SU-DHL-6 (cell line): ENCODE results near the gene TMEM244.

Source experiments
- H2AFZ ChIP-seq: fragments of 200-600 bp; sonication (generic); 2 replicates; pipeline ENCODE4 v1.6.1; 2014; ENCODE audit warnings: low read depth, mild to moderate bottlenecking, moderate library complexity, mixed read lengths, antibody characterized with exemption, low read length; ENCODE audit not compliant: severe bottlenecking
- H3F3A ChIP-seq: fragments of 200-600 bp; shearing (Covaris generic); 2 replicates; pipeline ENCODE4 v1.6.0; 2016; ENCODE audit warnings: antibody characterized with exemption, mild to moderate bottlenecking; ENCODE audit not compliant: insufficient read depth
- H3K27ac ChIP-seq: fragments of 200-600 bp; sonication (generic); 2 replicates; pipeline ENCODE4 v1.5.1; 2016; ENCODE audit warnings: low read depth, mild to moderate bottlenecking, low read length, moderate library complexity, mixed read lengths
- H3K27me3 ChIP-seq: fragments of 200-600 bp; sonication (generic), shearing (Covaris generic); 2 replicates; pipeline ENCODE4 v1.6.0; 2014; ENCODE audit warnings: mild to moderate bottlenecking, low read length
- H3K36me3 ChIP-seq: fragments of 200-600 bp; sonication (generic); 2 replicates; pipeline ENCODE4 v1.6.1; 2014; ENCODE audit warnings: mild to moderate bottlenecking, low read length, mixed read lengths
- H3K4me2 ChIP-seq: fragments of 300-600, 200-600 bp; shearing (Covaris generic), sonication (generic); 2 replicates; pipeline ENCODE4 v1.6.0; 2014; ENCODE audit warnings: low read length, low read depth, mild to moderate bottlenecking; ENCODE audit not compliant: poor library complexity, severe bottlenecking
- H3K4me3 ChIP-seq: fragments of 200-600 bp; sonication (generic); 2 replicates; pipeline ENCODE4 v1.5.1; 2014; ENCODE audit warnings: antibody characterized with exemption, low read length, mild to moderate bottlenecking, mixed read lengths; ENCODE audit not compliant: insufficient read depth, poor library complexity, severe bottlenecking
- H3K79me2 ChIP-seq: fragments of 200-600 bp; sonication (generic); 2 replicates; pipeline ENCODE4 v1.6.1; 2014; ENCODE audit warnings: mild to moderate bottlenecking, low read length, moderate library complexity; ENCODE audit not compliant: insufficient read depth
- H3K9ac ChIP-seq: fragments of 200-600 bp; sonication (generic); 2 replicates; pipeline ENCODE4 v1.7.0; 2014; ENCODE audit warnings: mild to moderate bottlenecking, low read length
- H3K9me2 ChIP-seq: fragments of 200-600 bp; sonication (generic); replicated peaks from 2 replicates; pipeline ENCODE4 v1.6.1; 2014; ENCODE audit warnings: low read length; ENCODE audit not compliant: insufficient read depth
- H3K9me3 ChIP-seq: fragments of 200-600 bp; sonication (generic); 2 replicates; pipeline ENCODE4 v1.6.1; 2014; ENCODE audit warnings: low read length, mixed read lengths; ENCODE audit not compliant: insufficient read depth
- H4K20me1 ChIP-seq: fragments of 200-600 bp; sonication (generic); 2 replicates; pipeline ENCODE4 v1.6.1; 2014; ENCODE audit warnings: low read depth, mild to moderate bottlenecking, antibody characterized with exemption, low read length, moderate library complexity, mixed read lengths
- CTCF ChIP-seq: fragments of 200-600 bp; sonication (generic); IDR thresholded peaks from one replicate; pipeline ENCODE4 v1.5.1; 2017; ENCODE audit warnings: antibody characterized with exemption, mild to moderate bottlenecking, low read length, moderate library complexity; ENCODE audit not compliant: insufficient read depth, poor library complexity, severe bottlenecking
- EZH2phosphoT487 ChIP-seq: fragments of 200-600 bp; sonication (generic), shearing (Covaris generic); conservative IDR thresholded peaks from 2 replicates; pipeline ENCODE4 v1.6.1; 2018; ENCODE audit warnings: mild to moderate bottlenecking, antibody characterized with exemption, low read length, moderate library complexity, mixed read lengths

Gene TMEM244

GRCh38 chr6:129890164-129890563 lies 29.0 kb upstream of the TMEM244 start:
- H3K79me2 ChIP-seq: no peaks in the 10 kb centered on the region
- TF ChIP-seq CTCF: no peak
- no peak for TF ChIP-seq EZH2phosphoT487
- H3F3A ChIP-seq: no peaks in the 10 kb centered on the region
- H3K9me3 ChIP-seq: no peaks in the 10 kb centered on the region
- H3K27ac ChIP-seq: no peak overlapping the region
- no peak overlapping the region for H3K9ac ChIP-seq
- no peaks in the 10 kb centered on the region for H4K20me1 ChIP-seq
- no peaks in the 10 kb centered on the region for H3K36me3 ChIP-seq
- H3K4me2 ChIP-seq: no peak overlapping the region
- no peak overlapping the region for H3K4me3 ChIP-seq
- no peak overlapping the region for H2AFZ ChIP-seq
- H3K9me2 ChIP-seq: no peaks in the 10 kb centered on the region
- H3K27me3 ChIP-seq: no peaks in the 10 kb centered on the region

DNA sequence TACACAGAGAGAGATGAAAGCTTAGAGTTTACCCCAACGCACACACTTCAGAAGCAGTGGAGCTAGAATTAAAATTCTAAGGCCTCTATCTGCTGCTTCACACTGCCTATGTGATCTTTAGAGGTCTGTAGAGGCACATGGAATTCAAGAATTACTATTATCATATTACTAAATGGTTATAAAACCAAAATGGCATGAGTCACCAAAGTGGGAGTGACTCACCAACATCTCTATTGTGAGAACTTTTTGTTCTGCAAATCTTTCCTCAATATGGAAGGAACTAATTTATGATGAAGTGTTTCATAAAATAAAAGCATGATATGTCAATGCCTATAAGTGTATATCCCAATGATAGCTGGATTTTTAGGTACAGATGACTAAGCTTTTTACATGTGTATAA lies 28.5 kb upstream of the TMEM244 start:
- no peak overlapping the region for H3K9ac ChIP-seq
- no peak overlapping the region for H3K4me3 ChIP-seq
- no peaks in the 10 kb centered on the region for H3K9me3 ChIP-seq
- H4K20me1 ChIP-seq: no peaks in the 10 kb centered on the region
- no peaks in the 10 kb centered on the region for H3K9me2 ChIP-seq
- no peaks in the 10 kb centered on the region for H3F3A ChIP-seq
- no peak for TF ChIP-seq EZH2phosphoT487
- no peak for TF ChIP-seq CTCF
- H3K36me3 ChIP-seq: no peaks in the 10 kb centered on the region
- H3K27ac ChIP-seq: no peak overlapping the region
- no peaks in the 10 kb centered on the region for H3K27me3 ChIP-seq
- no peak overlapping the region for H2AFZ ChIP-seq
- H3K4me2 ChIP-seq: no peak overlapping the region
- no peaks in the 10 kb centered on the region for H3K79me2 ChIP-seq

DNA sequence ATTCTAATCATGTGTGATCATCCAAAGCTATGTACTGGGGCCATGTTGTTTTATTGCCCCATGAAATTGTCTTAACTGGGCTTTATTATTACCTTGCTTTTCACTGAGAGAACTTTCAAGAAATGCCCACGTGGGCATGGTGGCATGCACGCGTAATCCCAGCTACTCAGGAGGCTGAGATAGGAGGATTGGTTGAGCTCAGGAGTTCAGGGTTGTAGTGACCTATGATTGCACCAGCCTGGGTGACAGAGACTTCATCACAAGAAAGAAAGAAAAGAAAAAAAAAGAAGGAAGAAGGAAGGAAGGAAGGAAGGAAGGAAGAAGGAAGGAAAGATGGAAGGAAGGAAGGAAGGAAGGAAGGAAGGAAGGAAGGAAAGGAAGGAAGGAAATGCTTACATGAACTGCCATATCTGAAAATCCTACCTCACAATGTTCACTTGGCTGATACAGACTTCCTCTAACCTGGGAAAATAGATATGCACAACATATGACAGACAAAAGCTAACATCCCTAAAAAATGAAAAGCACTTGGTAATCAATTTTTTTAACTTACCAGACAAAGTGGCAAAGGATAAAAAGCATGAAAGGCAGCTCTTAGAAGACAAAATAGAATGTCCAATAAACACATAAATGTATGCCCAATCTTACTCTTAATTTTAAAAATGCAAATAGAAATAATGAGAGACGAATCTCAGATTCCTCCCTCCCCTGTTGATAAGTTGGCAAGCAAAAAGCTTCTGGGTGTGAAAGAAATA lies 25.5 kb upstream of the TMEM244 start:
- Histone ChIP-seq H3K9me3 (no peaks in the 10 kb centered on the region), H3K4me3 (no peak overlapping the region), H3K9ac (no peak overlapping the region), H3K36me3 (no peaks in the 10 kb centered on the region), H3K27ac (no peak overlapping the region), H3F3A (no peaks in the 10 kb centered on the region), H4K20me1 (no peaks in the 10 kb centered on the region), H3K4me2 (no peak overlapping the region), H3K27me3 (no peaks in the 10 kb centered on the region), H3K9me2 (no peaks in the 10 kb centered on the region), H3K79me2 (no peaks in the 10 kb centered on the region), H2AFZ (no peak overlapping the region)
- TF ChIP-seq EZH2phosphoT487: no peak
- TF ChIP-seq CTCF: no peak
